Activated B cell treated with CpG ODN at 0.5 μM for 24 hours (primary cell): ENCODE results near the gene LTK. TPM values are rescaled to one million over a fixed set of nuclear protein-coding genes. Genes with fewer than 3 reads are reported as not detected.

Experiments used
- ATAC-seq: fragments of 200-7000 bp; cut with Tn5 transposase; one replicate; pipeline ENCODE4 v1.10.0; 2021; ENCODE audit warnings: low read depth, mild to moderate bottlenecking, moderate library complexity
- CTCF ChIA-PET: fragments of 350-600 bp; sonication (Branson Sonifier 250); formaldehyde crosslinking; loops from one replicate; lab custom pipeline; 2021; ENCODE audit warnings: antibody characterized with exemption; lab: Charles Lee
- POLR2A ChIA-PET: fragments of 350-600 bp; sonication (Branson Sonifier 250); formaldehyde crosslinking; loops from one replicate; lab custom pipeline; 2021; ENCODE audit warnings: antibody characterized with exemption; lab: Charles Lee
- DNase-seq: peaks from one replicate; pipeline ENCODE4 v3.0.0; 2022
- H3K27ac Mint-ChIP-seq: one replicate; pipeline ENCODE4 v1.8.0; 2020; ENCODE audit warnings: mixed read lengths
- H3K27me3 Mint-ChIP-seq: one replicate; pipeline ENCODE4 v1.8.0; 2021; ENCODE audit warnings: mixed read lengths
- H3K36me3 Mint-ChIP-seq: one replicate; pipeline ENCODE4 v1.8.0; 2021; ENCODE audit warnings: low read depth, mixed read lengths
- H3K4me1 Mint-ChIP-seq: one replicate; pipeline ENCODE4 v1.8.0; 2021; ENCODE audit warnings: mixed read lengths
- H3K4me3 Mint-ChIP-seq: one replicate; pipeline ENCODE4 v1.8.0; 2020; ENCODE audit warnings: mild to moderate bottlenecking, mixed read lengths
- H3K9me3 Mint-ChIP-seq: one replicate; pipeline ENCODE4 v1.8.0; 2020; ENCODE audit warnings: mixed read lengths
- CTCF ChIP-seq: fragments of 200-600 bp; IDR thresholded peaks from one replicate; pipeline ENCODE4 v1.8.0; 2022; ENCODE audit warnings: antibody characterized with exemption, mild to moderate bottlenecking
- intact Hi-C: fragments of 100-400 bp; cut with micrococcal nuclease; formaldehyde crosslinking; loops from one replicate; pipeline ENCODE4 v1.15.1; 2024
- total RNA-seq: library from RNA; stranded (reverse); gene quantifications from 2 replicates; pipeline ENCODE4 v1.2.3, GENCODE V29; 2022

Gene LTK
- total RNA-seq, 1 donor from 2014 or later, result 2.2 TPM

- POLR2A ChIA-PET, result interaction anchor here (0.5 to 1.1 kb wide), 4 partner anchors 8 to 70 kb away, joined by 3 to 4 read pairs (median 3); no protein-coding TSS in a partner anchor
- CTCF ChIA-PET, result no interaction called here
Measured at GRCh38 chr15:41482110-41482877, 31.3 kb downstream of the LTK start.

GRCh38 chr15:41480396-41481140 is 33.1 kb downstream of the LTK start:
- H3K9me3 Mint-ChIP-seq, result no peaks in the 10 kb centered on the region
- peaks cover 58% of the 10 kb centered on the region for H3K36me3 Mint-ChIP-seq
- H3K27ac Mint-ChIP-seq, result no peak overlapping the region
- no peak for TF ChIP-seq CTCF
- intact Hi-C loops, result no loop called here
- ATAC-seq (no peak), DNase-seq (no peak)
- ChIA-PET CTCF (interaction anchor here (0.8 kb wide), 1 partner anchor 15 kb away, joined by 3 read pairs; no protein-coding TSS in a partner anchor), POLR2A (interaction anchor here (0.7 kb wide), 1 partner anchor 12 kb away, joined by 3 read pairs; no protein-coding TSS in a partner anchor)
- no peaks in the 10 kb centered on the region for H3K27me3 Mint-ChIP-seq
- peaks cover 19% of the 10 kb centered on the region for H3K4me1 Mint-ChIP-seq
- H3K4me3 Mint-ChIP-seq, result no peak overlapping the region

More at GRCh38 chr15:41482110-41482877, 31.3 kb downstream of the LTK start:
- no peak for DNase-seq
- intact Hi-C loops, result loop anchor here (2.0 kb wide), 1 partner anchor 15 kb away; no protein-coding TSS in a partner anchor
- ATAC-seq, result no peak
- Mint-ChIP-seq H3K9me3 (no peaks in the 10 kb centered on the region), H3K4me3 (no peak overlapping the region), H3K4me1 (peaks cover 19% of the 10 kb centered on the region), H3K27me3 (no peaks in the 10 kb centered on the region), H3K36me3 (peaks cover 42% of the 10 kb centered on the region), H3K27ac (peak overlapping the region; percentile 73)
- no peak for TF ChIP-seq CTCF

GRCh38 chr15:41476416-41477048 is 37.1 kb downstream of the LTK start:
- Mint-ChIP-seq H3K27ac (no peak overlapping the region), H3K36me3 (peaks cover 78% of the 10 kb centered on the region), H3K27me3 (no peaks in the 10 kb centered on the region), H3K9me3 (no peaks in the 10 kb centered on the region), H3K4me3 (no peak overlapping the region), H3K4me1 (no peaks in the 10 kb centered on the region)
- ChIA-PET CTCF (interaction anchor here (1.7 kb wide), 1 partner anchor 11 kb away, joined by 4 read pairs; no protein-coding TSS in a partner anchor), POLR2A (no interaction called here)
- intact Hi-C loops, result no loop called here
- ATAC-seq (no peak), DNase-seq (no peak)
- no peak for TF ChIP-seq CTCF

- H3K27me3 Mint-ChIP-seq, result no peaks in the 10 kb centered on the region
- H3K4me1 Mint-ChIP-seq, result no peaks in the 10 kb centered on the region
- TF ChIP-seq CTCF, result no peak
- H3K4me3 Mint-ChIP-seq, result no peak overlapping the region
- ChIA-PET POLR2A (no interaction called here), CTCF (no interaction called here)
- no peak overlapping the region for H3K27ac Mint-ChIP-seq
- intact Hi-C loops, result no loop called here
- H3K36me3 Mint-ChIP-seq, result peaks cover 76% of the 10 kb centered on the region
- no peak for ATAC-seq
- no peak for DNase-seq
- H3K9me3 Mint-ChIP-seq, result no peaks in the 10 kb centered on the region
Measured at GRCh38 chr15:41474941-41475340, 38.7 kb downstream of the LTK start.
